GM19452 (cell line): ENCODE results near the gene ITGA1.
"Not testable (repeated sequence)": the region's sequence is repeated elsewhere in the genome, so short reads cannot be mapped to it uniquely, and the experiment has no call there.

Experiments
- ATAC-seq: cut with Tn5 transposase; IDR thresholded peaks from one replicate; pipeline ENCODE4 v1.9.1; 2021; ENCODE audit not compliant: unreplicated experiment

ITGA1 gene

DNA sequence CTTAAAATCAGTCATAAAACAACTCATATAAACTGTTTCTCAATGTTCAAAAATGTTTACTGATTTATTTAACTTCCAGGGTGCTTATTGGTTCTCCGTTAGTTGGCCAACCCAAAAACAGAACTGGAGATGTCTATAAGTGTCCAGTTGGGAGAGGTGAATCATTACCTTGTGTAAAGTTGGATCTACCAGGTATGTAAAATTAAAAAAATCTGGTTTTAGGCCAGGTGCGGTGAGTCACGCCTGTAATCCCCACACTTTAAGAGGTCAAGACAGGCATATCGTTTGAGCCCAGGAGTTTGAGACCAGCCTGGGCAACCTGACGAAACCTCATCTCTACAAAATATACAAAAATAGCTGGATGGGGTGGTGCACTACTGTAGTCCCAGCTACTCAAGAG is 73.7 kb downstream of the ITGA1 start:
- ATAC-seq, result no peak

DNA sequence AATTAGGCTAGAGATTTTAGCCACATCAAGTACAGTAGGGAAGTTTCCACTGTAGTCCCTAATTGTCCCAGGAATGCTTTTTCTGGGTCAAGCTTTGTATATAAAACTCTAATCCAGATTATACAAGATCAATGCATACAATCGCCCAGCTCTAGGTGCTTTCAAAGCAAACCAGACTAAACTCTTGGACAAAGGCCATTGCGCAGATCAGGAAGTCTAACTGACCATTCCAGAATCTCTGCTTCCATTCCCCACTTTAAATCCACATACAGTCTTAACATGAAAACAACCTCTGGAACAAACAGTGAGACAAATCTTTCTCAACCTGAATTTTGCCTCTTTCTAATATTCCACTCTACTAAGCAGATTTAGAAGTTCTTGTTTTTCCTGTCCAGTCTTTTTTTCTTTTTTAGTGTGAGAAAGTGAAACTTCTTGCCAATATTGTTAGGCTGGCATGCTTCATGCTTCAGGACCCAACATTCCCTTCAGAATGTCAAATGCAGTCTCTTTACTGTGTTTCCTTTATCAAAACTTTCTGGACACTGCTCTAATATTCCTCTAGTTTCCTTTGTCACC is 76.1 kb downstream of the ITGA1 start:
- no peak for ATAC-seq

GRCh38 chr5:52864371-52864770 is 76.7 kb downstream of the ITGA1 start:
- no peak for ATAC-seq

- ATAC-seq, result no peak
Observed at GRCh38 chr5:52864884-52865283, 77.2 kb downstream of the ITGA1 start.

DNA sequence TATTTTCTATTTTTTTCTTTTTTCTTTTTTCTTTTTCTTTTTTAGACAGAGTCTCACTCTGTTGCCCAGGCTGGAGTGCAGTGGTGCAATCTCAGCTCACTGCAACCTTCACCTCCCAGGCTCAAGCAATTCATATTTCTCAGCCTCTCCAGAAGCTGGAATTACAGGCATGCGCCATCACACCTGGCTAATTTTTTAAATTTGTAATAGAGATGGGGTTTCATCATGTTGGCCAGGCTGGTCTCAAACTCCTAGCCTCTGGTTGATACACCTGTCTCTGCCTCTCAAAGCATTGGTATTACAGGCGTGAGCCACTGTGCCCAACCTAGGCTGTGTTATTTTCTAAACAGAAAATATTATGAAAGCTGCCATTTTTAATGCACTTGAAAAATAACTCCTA is 78.3 kb downstream of the ITGA1 start:
- not testable (repeated sequence) for ATAC-seq

DNA sequence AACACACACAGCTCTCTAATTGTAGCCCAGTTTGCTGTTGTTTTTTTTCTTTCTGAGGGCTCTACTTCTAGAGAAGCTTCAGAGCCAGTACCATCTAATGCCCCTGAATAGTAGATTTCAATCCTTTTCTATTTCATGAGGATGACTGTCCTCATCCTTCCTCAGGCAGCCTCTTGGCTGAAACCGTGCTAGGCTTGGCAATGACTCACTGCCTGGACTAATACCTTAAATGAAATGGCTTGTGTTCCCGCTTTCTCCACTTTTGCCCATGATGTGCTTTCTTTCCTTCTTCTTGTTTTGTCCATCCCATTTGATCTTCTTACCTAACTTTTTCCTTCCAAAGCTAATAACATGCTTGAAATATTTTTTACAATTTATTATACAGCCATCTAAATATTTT is 80.1 kb downstream of the ITGA1 start:
- no peak for ATAC-seq

DNA sequence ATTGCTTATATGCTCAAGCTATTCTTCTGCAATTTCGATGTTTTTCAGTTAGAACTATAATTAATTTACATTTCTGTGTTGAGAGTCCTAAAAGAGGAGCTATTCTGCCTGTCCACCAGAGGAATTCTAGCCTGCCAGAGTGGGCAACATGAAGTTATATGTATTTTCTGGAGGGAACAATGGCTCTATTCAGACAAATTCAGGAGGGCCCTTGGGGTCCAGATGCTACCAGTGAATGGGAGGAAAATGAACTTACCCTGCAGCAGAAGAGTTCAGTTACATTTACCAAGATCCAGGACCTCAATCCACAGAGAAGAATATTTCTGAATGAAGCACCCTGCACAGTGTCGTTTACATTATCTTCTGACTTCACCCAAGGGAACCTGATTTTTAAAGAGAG is 80.7 kb downstream of the ITGA1 start:
- no peak for ATAC-seq

GRCh38 chr5:52869391-52869790 is 81.7 kb downstream of the ITGA1 start:
- no peak for ATAC-seq

DNA sequence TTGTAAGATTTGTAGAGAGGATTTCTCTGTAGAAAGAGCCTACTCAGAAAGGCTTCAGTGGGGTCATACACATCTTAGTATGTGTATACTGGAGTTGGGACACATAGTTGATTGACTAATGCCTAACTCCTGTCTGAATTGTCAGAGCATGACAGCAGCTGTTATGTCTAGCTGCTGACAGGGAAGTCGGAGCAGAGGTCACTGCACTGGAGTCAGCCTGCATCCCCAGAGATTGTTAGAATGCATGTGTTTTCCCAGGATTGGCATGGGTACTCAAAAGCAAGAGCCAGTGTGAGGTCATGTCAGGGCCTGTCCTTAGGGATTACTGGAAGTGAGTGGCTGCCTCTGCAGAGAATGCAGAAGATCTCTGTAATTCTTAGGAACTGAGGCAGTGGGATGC is 82.7 kb downstream of the ITGA1 start:
- no peak for ATAC-seq

DNA sequence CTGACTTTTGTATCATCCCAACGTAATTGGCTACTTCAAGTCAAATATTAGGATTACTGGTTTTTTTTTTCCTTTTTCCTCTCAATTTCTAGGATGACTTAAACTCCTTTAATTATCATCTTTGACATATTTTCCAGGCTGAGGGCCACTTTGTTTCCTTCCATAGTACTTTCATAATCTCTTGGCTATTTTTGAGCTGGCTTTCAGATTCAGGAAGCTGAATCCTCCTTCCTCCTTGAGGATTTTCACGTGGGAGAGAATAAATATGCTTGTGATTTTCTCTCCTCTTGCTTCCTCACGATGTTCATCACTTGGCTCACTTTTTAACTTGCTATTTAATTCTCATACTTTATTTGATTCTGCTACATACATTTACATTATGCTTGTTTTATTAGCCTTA is 88.1 kb downstream of the ITGA1 start:
- ATAC-seq, result no peak

DNA sequence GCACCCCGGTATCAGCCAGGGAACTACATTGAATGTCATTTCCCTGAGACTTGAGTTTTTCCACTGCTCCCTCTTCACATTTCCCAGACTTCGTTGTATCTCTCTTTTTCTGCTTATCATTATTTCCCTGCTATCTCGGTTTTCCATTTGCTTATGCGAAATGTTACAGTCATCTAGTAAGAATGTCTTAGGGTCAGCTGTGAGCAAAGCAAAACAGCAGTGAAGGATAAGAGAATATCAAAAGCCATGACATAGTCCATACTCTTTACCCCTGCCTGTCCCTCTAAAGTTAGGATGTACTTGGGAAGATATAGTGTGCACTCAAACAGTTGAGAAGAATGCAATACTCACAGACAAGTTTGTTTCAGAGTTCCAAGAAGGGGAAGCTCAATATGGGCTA is 88.7 kb downstream of the ITGA1 start:
- ATAC-seq, result no peak

DNA sequence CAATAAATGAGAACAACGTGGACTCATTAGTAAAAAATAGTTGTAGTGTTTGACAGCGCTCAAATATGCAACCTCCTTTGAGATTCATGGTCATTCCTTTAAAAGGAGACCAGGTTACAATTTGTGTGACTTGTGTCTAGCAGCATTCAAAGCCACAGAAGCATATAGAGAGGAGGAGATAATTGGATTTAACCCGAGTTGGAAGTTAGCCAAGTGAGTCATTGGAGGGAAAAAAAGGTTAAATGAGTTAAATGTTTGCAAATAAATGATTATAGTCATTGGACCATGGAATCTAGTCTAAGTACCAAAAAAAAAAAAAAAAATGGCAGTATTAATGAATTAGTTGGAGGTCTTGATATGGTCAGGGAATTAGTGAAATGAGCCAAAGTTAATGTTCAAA is 90.9 kb downstream of the ITGA1 start:
- ATAC-seq, result no peak

DNA sequence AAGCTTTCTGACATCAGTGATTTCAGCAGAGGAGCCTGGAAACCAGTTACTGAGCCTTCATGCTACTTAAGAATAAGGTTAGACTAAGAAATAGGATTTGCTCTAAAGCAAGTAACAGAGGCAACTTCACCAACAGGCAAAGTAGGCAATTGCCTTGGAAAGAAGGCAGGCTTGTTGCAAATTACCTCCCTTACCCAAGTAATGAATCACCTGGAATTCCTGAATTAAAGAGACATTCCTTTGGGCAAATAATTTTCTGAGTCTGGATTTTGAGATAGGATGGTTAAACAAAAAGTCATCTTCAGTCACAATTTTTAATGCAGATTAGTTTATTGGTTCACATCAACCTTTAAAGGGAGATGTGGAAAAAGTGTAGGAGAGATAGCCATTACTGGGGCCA is 92.8 kb downstream of the ITGA1 start:
- ATAC-seq, result no peak

GRCh38 chr5:52881468-52881867 is 93.8 kb downstream of the ITGA1 start:
- no peak for ATAC-seq

DNA sequence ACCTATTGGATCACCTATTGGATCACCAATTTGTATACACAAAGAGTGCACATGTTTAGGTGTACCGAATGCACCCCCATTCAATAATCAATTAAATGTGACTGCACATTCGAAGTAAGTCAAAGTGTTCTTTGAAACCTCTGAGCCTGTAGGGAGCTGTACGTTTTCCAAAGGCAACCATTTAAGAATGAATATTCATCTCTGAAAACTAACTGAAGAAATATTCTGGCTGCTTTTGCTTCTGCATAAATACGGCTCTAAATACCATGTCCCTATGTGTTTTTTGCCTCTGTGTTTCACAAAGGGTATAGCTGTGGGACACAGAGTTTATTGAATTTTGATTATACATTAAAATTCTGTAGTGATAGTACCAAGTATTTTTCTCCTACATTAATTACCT is 95.4 kb downstream of the ITGA1 start:
- ATAC-seq, result no peak

- no peak for ATAC-seq
Observed at GRCh38 chr5:52884453-52884852, 96.7 kb downstream of the ITGA1 start.

GRCh38 chr5:52885614-52886013 is 97.9 kb downstream of the ITGA1 start:
- ATAC-seq, result no peak

DNA sequence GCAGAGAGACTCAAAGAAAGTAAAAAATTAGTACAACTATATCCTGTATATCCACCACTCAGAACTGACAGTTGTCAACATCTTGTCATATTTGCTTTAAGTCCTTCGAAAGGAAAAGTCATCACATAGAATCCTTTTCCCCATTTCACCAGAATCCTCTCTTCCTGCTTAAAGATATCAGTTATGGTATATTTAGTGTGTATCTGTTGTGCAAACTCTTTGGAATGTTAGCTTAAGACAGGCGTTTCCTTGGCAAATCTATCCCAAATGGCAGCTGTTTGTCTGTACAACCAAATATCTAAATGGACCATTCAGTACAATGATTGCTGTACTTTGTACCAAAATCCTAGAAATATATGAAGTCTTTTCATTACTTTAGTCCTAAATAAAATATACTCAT is 98.5 kb downstream of the ITGA1 start:
- no peak for ATAC-seq

DNA sequence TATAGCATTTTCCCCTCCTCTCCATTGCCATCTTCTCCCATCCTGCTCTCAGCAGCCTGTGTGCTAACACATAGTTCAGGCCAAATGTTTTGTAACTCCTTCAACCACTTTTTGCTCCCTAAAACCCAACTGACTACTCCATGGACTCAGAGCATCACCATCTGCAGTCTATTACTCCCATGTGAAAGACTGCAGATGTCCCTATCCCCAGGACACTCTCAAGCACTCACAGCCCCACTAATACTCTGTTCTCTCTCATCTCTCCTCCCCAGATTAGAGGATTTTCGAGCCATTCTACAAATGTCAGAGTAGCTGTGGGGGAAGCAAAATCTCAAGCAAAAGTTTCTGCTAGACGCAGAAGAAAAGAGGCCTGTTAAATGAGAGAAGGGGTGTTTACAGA is 99.3 kb downstream of the ITGA1 start:
- ATAC-seq, result no peak

- ATAC-seq, result no peak
Observed at GRCh38 chr5:52888363-52888762, 100.6 kb downstream of the ITGA1 start.

GRCh38 chr5:52892242-52892878 is 104.6 kb downstream of the ITGA1 start:
- ATAC-seq, result no peak

DNA sequence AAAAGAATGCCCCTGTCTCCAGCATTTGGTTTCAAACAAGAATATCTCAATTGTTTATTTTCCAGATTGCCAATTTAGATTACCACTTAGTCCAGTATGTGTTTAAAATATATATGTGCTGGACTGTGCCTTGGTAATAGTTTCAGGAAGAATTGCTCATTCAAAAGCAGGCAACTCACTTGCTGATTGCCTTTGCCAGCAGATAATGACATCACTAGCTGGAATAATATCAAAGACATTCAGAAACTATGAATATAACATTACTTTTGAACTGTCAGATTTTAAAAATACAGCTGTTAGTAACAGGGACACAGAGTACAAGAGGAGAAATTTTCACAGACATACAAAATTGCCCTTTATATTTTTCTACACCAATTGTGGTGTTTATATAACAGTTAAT is 105.4 kb downstream of the ITGA1 start:
- no peak for ATAC-seq

GRCh38 chr5:52893863-52894262 is 106.1 kb downstream of the ITGA1 start:
- ATAC-seq, result no peak
